GM12865 (cell line): ENCODE data around the gene AXIN1.

Experiments
- DNase-seq: peaks from one replicate; pipeline ENCODE4 v3.0.0; 2010; ENCODE audit warnings: low read depth
- H3K4me3 ChIP-seq: 2 replicates; pipeline ENCODE4 v1.5.1; 2011; ENCODE audit warnings: mild to moderate bottlenecking, low read depth, low read length, control low read depth
- CTCF ChIP-seq: IDR thresholded peaks from 2 replicates; pipeline ENCODE4 v1.5.1; 2011; ENCODE audit warnings: low read length, control low read depth, low read depth, inconsistent platforms; ENCODE audit not compliant: insufficient read depth; ENCODE audit errors: missing control alignments

AXIN1 gene

DNA sequence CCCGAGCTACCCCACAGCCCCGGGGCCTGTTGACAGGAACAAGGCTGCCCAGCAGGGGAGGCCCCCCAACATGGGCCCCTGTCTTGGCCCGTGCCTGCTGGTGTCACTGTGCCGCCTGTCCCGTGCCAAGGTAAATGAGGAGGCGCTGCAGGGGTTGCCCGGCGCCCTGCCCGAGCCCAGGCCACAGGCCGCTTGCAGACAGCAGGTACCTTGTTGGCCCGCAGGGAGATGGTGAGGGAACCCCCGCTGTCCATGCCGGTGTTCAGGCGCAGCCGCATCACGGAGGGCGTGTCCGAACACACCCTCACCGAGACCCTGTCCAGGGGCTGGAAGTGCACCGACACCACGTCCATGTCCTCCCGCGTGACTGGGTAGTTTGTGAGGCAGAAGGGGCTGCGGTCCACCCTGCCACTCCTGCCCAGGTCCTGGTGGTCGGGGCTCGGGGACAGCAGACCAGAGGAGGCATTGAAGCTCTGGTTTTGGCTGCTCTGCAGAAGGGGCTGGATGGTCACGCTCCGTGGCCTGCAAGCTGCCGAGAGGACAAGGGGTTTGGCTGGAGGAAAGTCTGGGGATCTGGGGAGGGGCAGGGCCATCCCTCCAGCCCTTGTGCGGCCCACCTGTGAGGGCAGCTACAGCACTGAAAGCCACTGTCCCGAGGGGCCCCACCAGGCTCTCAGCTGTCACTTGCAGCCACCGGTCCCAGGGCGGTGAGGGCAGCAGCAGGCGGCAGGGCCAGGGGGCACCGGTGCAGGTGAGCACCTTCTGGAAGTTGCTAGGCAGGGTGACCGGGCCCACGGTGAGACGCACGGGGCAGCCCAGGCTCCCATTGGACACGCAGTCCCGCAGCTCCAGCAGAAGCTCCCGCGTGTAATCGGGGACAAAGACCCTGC lies 23.6 kb upstream of the AXIN1 start:
- H3K4me3 ChIP-seq = no peak overlapping the region
- TF ChIP-seq CTCF = no peak
- no peak for DNase-seq

DNA sequence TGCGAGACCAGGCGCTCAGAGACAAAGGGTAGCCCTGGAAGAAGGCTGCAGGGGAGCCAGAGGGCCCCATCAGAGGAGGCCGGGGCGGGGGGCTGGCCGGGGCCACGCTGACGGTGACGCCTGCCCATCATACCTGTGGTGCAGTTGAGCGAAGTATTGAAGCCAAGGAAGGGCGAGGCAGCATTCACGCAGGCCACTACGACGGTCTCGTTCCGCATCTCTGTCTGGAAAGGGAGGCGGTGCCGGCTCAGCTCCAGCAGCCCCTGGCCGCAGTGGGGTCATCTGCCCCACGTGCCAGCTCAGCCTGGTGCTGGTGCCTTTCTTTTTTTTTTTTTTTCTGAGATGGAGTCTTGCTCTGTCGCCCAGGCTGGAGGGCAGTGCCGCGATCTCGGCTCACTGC lies 22.7 kb upstream of the AXIN1 start:
- no peak for DNase-seq
- TF ChIP-seq CTCF = no peak

DNA sequence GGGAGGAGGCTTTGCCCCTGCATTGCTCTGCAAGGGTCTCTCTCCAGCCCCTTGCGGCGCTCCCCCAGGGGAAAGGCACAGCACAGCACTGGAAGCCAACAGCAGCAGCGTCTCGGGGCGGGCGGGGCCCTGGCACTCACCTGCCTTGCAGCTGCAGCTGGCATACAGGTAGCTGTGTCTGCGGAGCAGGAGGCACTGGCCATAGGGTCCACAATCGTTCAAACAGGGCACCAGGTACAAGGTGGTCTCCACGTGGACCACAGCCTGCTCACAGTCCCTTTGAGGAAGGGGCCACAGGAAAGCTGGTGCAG lies 22.0 kb upstream of the AXIN1 start:
- no peak for TF ChIP-seq CTCF
- no peak for DNase-seq
- no peak overlapping the region for H3K4me3 ChIP-seq

More for the DNA sequence above, 22.7 kb upstream of the AXIN1 start:
- H3K4me3 ChIP-seq = no peak overlapping the region

- DNase-seq = no peak
These were observed 21.5 kb upstream of the AXIN1 start for GRCh38 chr16:373848-374615.

GRCh38 chr16:373020-373598 lies 20.6 kb upstream of the AXIN1 start:
- TF ChIP-seq CTCF = no peak
- no peak overlapping the region for H3K4me3 ChIP-seq
- DNase-seq = no peak

More at GRCh38 chr16:373848-374615, 21.5 kb upstream of the AXIN1 start:
- no peak for TF ChIP-seq CTCF
- no peak overlapping the region for H3K4me3 ChIP-seq

DNA sequence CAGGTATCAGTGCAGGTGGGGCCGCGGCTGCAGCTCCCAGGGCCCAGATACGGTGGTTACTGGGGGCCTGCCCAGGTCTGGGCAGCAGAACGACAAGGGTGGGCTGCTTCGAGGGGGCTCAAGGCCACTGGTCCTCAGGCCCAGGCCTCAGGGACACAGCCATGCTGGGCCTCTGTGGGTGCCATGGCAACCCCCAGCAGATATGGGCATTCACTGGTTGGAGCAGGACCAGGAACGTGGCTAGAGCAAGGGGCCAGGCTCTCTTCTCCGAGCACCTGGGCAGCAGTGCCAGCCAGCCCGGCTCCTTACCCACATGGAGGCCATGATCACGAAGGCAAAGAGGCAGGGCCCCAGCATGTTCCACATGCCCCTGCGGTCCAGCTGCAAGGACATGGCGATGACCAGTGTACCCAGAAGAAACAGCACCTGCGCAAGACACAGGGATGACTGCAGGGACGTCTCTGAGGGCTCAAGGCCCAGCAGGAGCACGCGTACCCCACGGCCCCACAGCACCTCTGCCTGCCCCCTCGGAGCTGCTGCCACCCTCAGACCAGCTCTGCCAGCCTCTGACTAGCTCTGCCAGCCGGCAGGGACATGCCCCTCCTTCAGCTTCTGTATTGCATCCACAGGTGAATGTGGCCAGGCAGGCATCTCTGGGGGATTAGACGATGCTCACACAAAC lies 19.9 kb upstream of the AXIN1 start:
- TF ChIP-seq CTCF = no peak
- DNase-seq = no peak
- H3K4me3 ChIP-seq = no peak overlapping the region
